GM23338 (cell line): ENCODE results near the gene LRRC63. TPM values are rescaled to one million over a fixed set of nuclear protein-coding genes. Genes with fewer than 3 reads are reported as not detected.
"Not testable (repeated sequence)": the region's sequence is repeated elsewhere in the genome, so short reads cannot be mapped to it uniquely, and the experiment has no call there.

ENCODE experiments used
- ATAC-seq: fragments of 200-7000 bp; cut with Tn5 transposase; 3 replicates; pipeline ENCODE4 v1.9.1; 2020
- DNase-seq: peaks from one replicate; pipeline ENCODE4 v3.0.0-alpha.2; 2015; ENCODE audit warnings: low spot score
- H2AFZ ChIP-seq: fragments of 200-600 bp; sonication (generic); 2 replicates; pipeline ENCODE4 v1.8.0; 2016; ENCODE audit warnings: antibody characterized with exemption, mild to moderate bottlenecking, moderate library complexity
- H3F3A ChIP-seq: fragments of 200-600 bp; sonication (generic); replicated peaks from 2 replicates; pipeline ENCODE4 v1.8.0; 2017; ENCODE audit warnings: antibody characterized with exemption, mixed run types, low read depth
- H3K27ac ChIP-seq: fragments of 200-600 bp; sonication (generic); 2 replicates; pipeline ENCODE4 v1.6.1; 2016; ENCODE audit warnings: low read depth
- H3K27me3 ChIP-seq: fragments of 200-600 bp; sonication (generic); 2 replicates; pipeline ENCODE4 v1.8.0; 2016; ENCODE audit warnings: mild to moderate bottlenecking, mixed run types, moderate library complexity; ENCODE audit not compliant: insufficient read depth
- H3K36me3 ChIP-seq: fragments of 200-600 bp; sonication (generic); 2 replicates; pipeline ENCODE4 v1.8.0; 2016; ENCODE audit warnings: mild to moderate bottlenecking; ENCODE audit not compliant: insufficient read depth
- H3K4me1 ChIP-seq: fragments of 200-600 bp; sonication (generic); 2 replicates; pipeline ENCODE4 v1.8.0; 2016; ENCODE audit warnings: mild to moderate bottlenecking, moderate library complexity; ENCODE audit not compliant: insufficient read depth
- H3K4me2 ChIP-seq: fragments of 200-600 bp; sonication (generic); 2 replicates; pipeline ENCODE4 v1.7.1; 2017; ENCODE audit warnings: mixed run types
- H3K4me3 ChIP-seq: fragments of 200-600 bp; sonication (generic); 2 replicates; pipeline ENCODE4 v1.6.1; 2016; ENCODE audit warnings: mixed run types
- H3K79me2 ChIP-seq: fragments of 200-600 bp; sonication (generic); replicated peaks from 2 replicates; pipeline ENCODE4 v1.8.0; 2017; ENCODE audit warnings: mild to moderate bottlenecking; ENCODE audit not compliant: insufficient read depth
- H3K9me2 ChIP-seq: fragments of 200-600 bp; sonication (generic); 2 replicates; pipeline ENCODE4 v1.8.0; 2017; ENCODE audit not compliant: insufficient read depth
- H4K20me1 ChIP-seq: fragments of 200-600 bp; sonication (generic); replicated peaks from 2 replicates; pipeline ENCODE4 v1.8.0; 2017; ENCODE audit warnings: mild to moderate bottlenecking; ENCODE audit not compliant: insufficient read depth
- H3K27ac Mint-ChIP-seq: 2 replicates; pipeline ENCODE4 v1.8.0; 2020; ENCODE audit warnings: inconsistent platforms, mild to moderate bottlenecking, moderate library complexity, mixed read lengths
- H3K27me3 Mint-ChIP-seq: 3 replicates; pipeline ENCODE4 v1.8.0; 2022; ENCODE audit warnings: low read depth, mild to moderate bottlenecking, moderate library complexity, mixed read lengths, inconsistent platforms; ENCODE audit not compliant: insufficient read depth, poor library complexity
- H3K36me3 Mint-ChIP-seq: 3 replicates; pipeline ENCODE4 v1.8.0; 2021; ENCODE audit warnings: low read depth, mild to moderate bottlenecking, inconsistent platforms, moderate library complexity, mixed read lengths
- H3K4me1 Mint-ChIP-seq: 3 replicates; pipeline ENCODE4 v1.8.0; 2020; ENCODE audit warnings: mild to moderate bottlenecking, inconsistent platforms, mixed read lengths
- H3K4me3 Mint-ChIP-seq: 3 replicates; pipeline ENCODE4 v1.8.0; 2021; ENCODE audit warnings: moderate library complexity, mild to moderate bottlenecking, inconsistent platforms, mixed read lengths
- H3K9me3 Mint-ChIP-seq: 3 replicates; pipeline ENCODE4 v1.8.0; 2020; ENCODE audit warnings: moderate library complexity, mild to moderate bottlenecking, inconsistent platforms, mixed read lengths
- CREB1 ChIP-seq: fragments of 250-450 bp; sonication (Bioruptor Pico); IDR thresholded peaks from 2 replicates; pipeline ENCODE4 v1.5.0; 2020; ENCODE audit warnings: low read depth, mild to moderate bottlenecking, moderate library complexity
- ETS1 ChIP-seq: IDR thresholded peaks from 2 replicates; pipeline ENCODE4 v1.6.1; 2016; ENCODE audit warnings: antibody characterized with exemption
- STAT1 ChIP-seq: IDR thresholded peaks from one replicate; pipeline ENCODE4 v1.6.1; 2016; ENCODE audit warnings: antibody characterized with exemption; ENCODE audit not compliant: unreplicated experiment
- ZNF114 ChIP-seq: fragments of 250-450 bp; sonication (Bioruptor Pico); IDR thresholded peaks from 2 replicates; pipeline ENCODE4 v1.5.0; 2020; ENCODE audit warnings: mild to moderate bottlenecking, moderate library complexity
- ZNF462 ChIP-seq: fragments of 250-450 bp; sonication (Bioruptor Pico); IDR thresholded peaks from 2 replicates; pipeline ENCODE4 v1.5.0; 2020; ENCODE audit warnings: mild to moderate bottlenecking, moderate library complexity
- polyA plus RNA-seq: library from polyadenylated mRNA; unstranded; fragments of >200 nt; fragmentation: Nextera tagmentation; extraction: Ambion mirVana; gene quantifications from 2 replicates; pipeline ENCODE4 v1.2.1, GENCODE V29; 2016
- total RNA-seq: library from RNA; depleted of rRNA; stranded (reverse); fragments of >200 nt; shearing (Covaris generic); gene quantifications from 2 replicates; pipeline ENCODE4 v1.2.3, GENCODE V29; 2014

Gene LRRC63
- total and polyA plus RNA-seq, 2 experiments from 2014 or later, result not detected

- Mint-ChIP-seq H3K27ac (no peak overlapping the region), H3K27me3 (peaks cover 2% of the 10 kb centered on the region), H3K9me3 (no peaks in the 10 kb centered on the region), H3K4me1 (peaks cover 5% of the 10 kb centered on the region), H3K36me3 (no peaks in the 10 kb centered on the region), H3K4me3 (no peak overlapping the region)
- DNase-seq (no peak), ATAC-seq (no peak)
- H3F3A ChIP-seq, result no peaks in the 10 kb centered on the region
- H3K9me2 ChIP-seq, result no peaks in the 10 kb centered on the region
- H3K4me1 ChIP-seq, result peaks cover 12% of the 10 kb centered on the region
- H3K36me3 ChIP-seq, result no peaks in the 10 kb centered on the region
- no peak overlapping the region for H3K4me3 ChIP-seq
- peak overlapping the region; percentile 76 for H2AFZ ChIP-seq
- H3K27ac ChIP-seq, result no peak overlapping the region
- no peaks in the 10 kb centered on the region for H3K27me3 ChIP-seq
- no peak overlapping the region for H3K4me2 ChIP-seq
- H4K20me1 ChIP-seq, result no peaks in the 10 kb centered on the region
- no peaks in the 10 kb centered on the region for H3K79me2 ChIP-seq
- no peak for TF ChIP-seq STAT1
- TF ChIP-seq ZNF114 (CRISPR knock-in tag), result no peak
- TF ChIP-seq CREB1 (CRISPR knock-in tag), result no peak
Observed at GRCh38 chr13:46281779-46282178, 70.1 kb downstream of the LRRC63 start.

GRCh38 chr13:46283912-46284824 is 72.4 kb downstream of the LRRC63 start:
- not testable (repeated sequence) for H3K27ac ChIP-seq, H3K4me1 ChIP-seq, H3K4me3 ChIP-seq, H3K27me3 ChIP-seq, H3K79me2 ChIP-seq, H3K4me3 Mint-ChIP-seq, H3K9me3 Mint-ChIP-seq, H3K27ac Mint-ChIP-seq, ATAC-seq, H3K9me2 ChIP-seq, H3K36me3 ChIP-seq, H3K36me3 Mint-ChIP-seq, H3K4me2 ChIP-seq, H3K27me3 Mint-ChIP-seq, H4K20me1 ChIP-seq, H3K4me1 Mint-ChIP-seq, H3F3A ChIP-seq, DNase-seq
- 0 out of 2 replicates have a peak overlapping the region, but pooled peaks have one; percentile 49 for H2AFZ ChIP-seq

- Mint-ChIP-seq H3K36me3 (no peaks in the 10 kb centered on the region), H3K4me1 (peaks cover 6% of the 10 kb centered on the region), H3K4me3 (no peak overlapping the region), H3K27ac (no peak overlapping the region), H3K27me3 (peaks cover 2% of the 10 kb centered on the region), H3K9me3 (no peaks in the 10 kb centered on the region)
- Histone ChIP-seq H3K4me3 (no peak overlapping the region), H2AFZ (peak overlapping the region; percentile 33), H3K9me2 (no peaks in the 10 kb centered on the region), H3K27me3 (no peaks in the 10 kb centered on the region), H3K36me3 (no peaks in the 10 kb centered on the region), H3K4me2 (no peak overlapping the region), H3K4me1 (0 out of 2 replicates have a peak, but pooled peaks cover 4% of the 10 kb centered on the region), H4K20me1 (no peaks in the 10 kb centered on the region), H3K27ac (no peak overlapping the region), H3K79me2 (no peaks in the 10 kb centered on the region), H3F3A (no peaks in the 10 kb centered on the region)
- peak; percentile 17 for DNase-seq
- ATAC-seq, result peak; percentile 65
- TF ChIP-seq CREB1 (CRISPR knock-in tag), result no peak
- no peak for TF ChIP-seq ZNF462 (CRISPR knock-in tag)
- no peak for TF ChIP-seq ETS1
Observed at GRCh38 chr13:46286972-46287371, 75.2 kb downstream of the LRRC63 start.
